ENCODE data around the gene NMB. TPM values are rescaled to one million over a fixed set of nuclear protein-coding genes. Genes with fewer than 3 reads are reported as not detected.
A peak's percentile ranks its signal among the peaks of the same experiment; 100 is the strongest.

Gene NMB
- total and polyA plus RNA-seq, 2 of the 13 experiments (the other 11 are each of a cell fraction or from before 2014, with no cell fraction given), result 10.4 to 25.4 TPM

- TF ChIP-seq ATF2 (CRISPR knock-in tag; IDR thresholded peaks at IDR 0.05) (no peak), KMT2B (CRISPR knock-in tag; IDR thresholded peaks at IDR 0.05) (no peak), ASH2L (IDR thresholded peaks at IDR 0.05; ENCODE audit: insufficient read length, low read depth, low read length) (no peak), BCLAF1 (IDR thresholded peaks at IDR 0.05) (no peak)
Observed at GRCh38 chr15:84629033-84629432, 29.0 kb downstream of the NMB start (continued).

- no peak for FAIRE-seq
- H3K9me3 ChIP-seq (ENCODE audit: low read length), result no peaks in the 10 kb centered on the region
- no peak overlapping the region for H3K4me3 ChIP-seq (replicated peaks in 1 of 3; ENCODE audit: insufficient read depth in 1 of 3, low read depth in 2 of 3, low read length in 3 of 3)
- in situ Hi-C loops (cut with HindIII; ENCODE audit: extremely low pct_ligation_motif_present, low pct_unique_long_range_greater_than_20kb) (no loop called here), intact Hi-C loops (cut with micrococcal nuclease; ENCODE audit: unreplicated experiment) (no loop called here)
- peak overlapping the region; percentile 32 for H3K27ac ChIP-seq (ENCODE audit: extremely low read length, insufficient read depth, low read length)
- H3K36me3 ChIP-seq (replicated peaks in 1 of 2; ENCODE audit: control insufficient read depth in 1 of 2, insufficient read depth in 2 of 2, low read length in 2 of 2), result peaks cover 17 to 25% of the 10 kb centered on the region in 2 experiments
- WGBS (ENCODE audit: low lambda C conversion rate), result 57% methylated on average over 2 of the region's 2 CpGs
- no peak overlapping the region for H3K9ac ChIP-seq (ENCODE audit: insufficient read depth, low read depth, low read length)
- H3K79me2 ChIP-seq (ENCODE audit: insufficient read depth, low read length), result no peaks in the 10 kb centered on the region
- BruUV-seq (replicated peaks), result no TSS peak
- no peak for DNase-seq (ENCODE audit: low spot score)
- TF ChIP-seq HNRNPLL (IDR thresholded peaks at IDR 0.05; ENCODE audit: low read depth, low read length, poor library complexity, severe bottlenecking) (no peak), ZNF468 (CRISPR knock-in tag; IDR thresholded peaks at IDR 0.05) (no peak), ZNF34 (CRISPR knock-in tag; IDR thresholded peaks at IDR 0.05; ENCODE audit: borderline replicate concordance) (no peak), BRF2 (CRISPR knock-in tag; IDR thresholded peaks at IDR 0.05) (no peak), ZNF709 (CRISPR knock-in tag; IDR thresholded peaks at IDR 0.05) (no peak), ZNF329 (CRISPR knock-in tag; IDR thresholded peaks at IDR 0.05; ENCODE audit: low read depth) (no peak), TMF1 (CRISPR knock-in tag; IDR thresholded peaks at IDR 0.05; ENCODE audit: low read depth) (no peak), TP53 (CRISPR knock-in tag; conservative IDR thresholded peaks at IDR 0.05) (no peak), ZNF746 (CRISPR knock-in tag; IDR thresholded peaks at IDR 0.05) (no peak), GPN1 (CRISPR knock-in tag; IDR thresholded peaks at IDR 0.05; ENCODE audit: borderline replicate concordance) (no peak), STAG1 (CRISPR knock-in tag; IDR thresholded peaks at IDR 0.05) (no peak)
- ChIA-PET POLR2A (interaction anchor here (0.9 to 3.3 kb wide), 4 partner anchors 9 to 26 kb away, joined by 3 to 32 read pairs (median 12); partner anchors contain the start of gene ZSCAN2), CTCF (ENCODE audit: low intra/inter-chr PET ratio, low total read pairs) (no interaction called here)
- no peaks in the 10 kb centered on the region for H4K20me1 ChIP-seq (ENCODE audit: insufficient read depth, low read length)
- H3K4me1 ChIP-seq (ENCODE audit: insufficient read depth, low read length), result peaks cover 26% of the 10 kb centered on the region
- no peak overlapping the region for H2AFZ ChIP-seq (ENCODE audit: low read length)
- ATAC-seq, result peak; percentile 50
- no peaks in the 10 kb centered on the region for H3K27me3 ChIP-seq (ENCODE audit: control insufficient read depth in 1 of 2, insufficient read depth in 2 of 2, low read length in 2 of 2)
- H3K4me2 ChIP-seq (ENCODE audit: low read depth, low read length), result no peak overlapping the region
Observed at GRCh38 chr15:84625123-84625522, 32.9 kb downstream of the NMB start.
